Fibroblast of skin of scalp (primary cell): ENCODE data around the gene HEXIM2.

Experiments used
- DNase-seq: peaks from one replicate; pipeline ENCODE4 v3.0.0-alpha.2; 2013

The HEXIM2 gene

GRCh38 chr17:45171338-45172231 lies 9.9 kb downstream of the HEXIM2 start:
- DNase-seq, result peak; percentile 49

GRCh38 chr17:45172232-45172540 lies 10.5 kb downstream of the HEXIM2 start:
- no peak for DNase-seq

GRCh38 chr17:45172541-45173286 lies 11.0 kb downstream of the HEXIM2 start:
- peak; percentile 93 for DNase-seq

GRCh38 chr17:45175759-45176115 lies 14.1 kb downstream of the HEXIM2 start:
- DNase-seq, result no peak

- DNase-seq, result no peak
Measured at GRCh38 chr17:45177563-45177962, 15.9 kb downstream of the HEXIM2 start.

GRCh38 chr17:45184144-45184543 lies 22.5 kb downstream of the HEXIM2 start:
- DNase-seq, result no peak

- DNase-seq, result no peak
Measured at GRCh38 chr17:45186801-45187354, 25.2 kb downstream of the HEXIM2 start.

GRCh38 chr17:45189009-45189408 lies 27.3 kb downstream of the HEXIM2 start:
- DNase-seq, result no peak

- no peak for DNase-seq
Measured at GRCh38 chr17:45190503-45191255, 29.0 kb downstream of the HEXIM2 start.

GRCh38 chr17:45195424-45195823 lies 33.7 kb downstream of the HEXIM2 start:
- DNase-seq, result no peak

- DNase-seq, result no peak
Measured at GRCh38 chr17:45197108-45197507, 35.4 kb downstream of the HEXIM2 start.

GRCh38 chr17:45197555-45198334 lies 36.1 kb downstream of the HEXIM2 start:
- DNase-seq, result peak; percentile 87

- DNase-seq, result peak; percentile 17
Measured at GRCh38 chr17:45200701-45201100, 39.0 kb downstream of the HEXIM2 start.

- no peak for DNase-seq
Measured at GRCh38 chr17:45201457-45201856, 39.8 kb downstream of the HEXIM2 start.

- DNase-seq, result peak; percentile 11
Measured at GRCh38 chr17:45201880-45202279, 40.2 kb downstream of the HEXIM2 start.

GRCh38 chr17:45218895-45219661 lies 57.4 kb downstream of the HEXIM2 start:
- peak; percentile 88 for DNase-seq
